ENCODE measurements around the gene FOXC2. TPM values are rescaled to one million over a fixed set of nuclear protein-coding genes. Genes with fewer than 3 reads are reported as not detected.

FOXC2 gene
- total and polyA plus RNA-seq, 2 donors (not counting 1 experiment from before 2014, with no cell fraction given), result not detected

DNA sequence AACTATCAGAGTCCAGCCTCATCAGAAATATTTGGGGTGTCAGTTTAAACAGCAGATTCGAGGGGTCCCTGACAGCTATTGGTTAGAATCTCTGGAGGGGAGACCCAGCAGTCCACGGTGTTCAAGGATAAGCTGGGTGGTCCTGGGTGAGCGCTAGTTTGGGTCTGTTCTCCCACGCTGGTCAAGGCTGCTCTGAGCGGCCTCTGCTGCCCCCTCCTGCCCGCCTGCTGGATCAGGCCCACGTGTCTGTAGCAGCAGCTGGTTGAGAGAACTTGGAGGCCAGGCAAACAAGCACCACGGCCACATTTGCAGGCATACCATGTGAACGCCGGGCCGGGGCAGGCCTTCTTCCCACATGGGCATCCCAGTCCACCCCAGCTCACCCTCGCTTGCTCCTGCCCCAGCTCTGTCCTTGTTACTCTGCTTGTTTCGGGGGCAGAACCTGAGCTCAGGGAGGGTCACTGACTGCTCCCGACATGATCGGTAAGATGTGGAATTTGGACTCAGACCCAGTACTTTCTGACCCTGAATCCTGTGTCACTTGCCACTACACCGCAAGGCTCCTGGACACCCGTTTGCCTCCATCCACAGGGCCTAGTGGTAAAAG lies 48.9 kb upstream of the FOXC2 start:
- peaks cover 0 to 16% (median 1%) of the 10 kb centered on the region in 3 donors for H3K9me3 ChIP-seq (ENCODE audit: control extremely low read depth in 1 of 3, control insufficient read depth in 2 of 3, insufficient read depth in 1 of 3, low read length in 2 of 3)
- no peaks in the 10 kb centered on the region for H4K20me1 ChIP-seq (ENCODE audit: control insufficient read depth, insufficient read depth, low read length, poor library complexity, severe bottlenecking)
- intact Hi-C loops (cut with micrococcal nuclease), result no loop called here
- DNase-seq, result no peak
- ChIA-PET POLR2A (no interaction called here), CTCF (interaction anchor here (0.8 to 5.9 kb wide), 7 partner anchors 9 to 1391 kb away, joined by 3 to 59 read pairs (median 4); no protein-coding TSS in a partner anchor)
- H3K4me2 ChIP-seq (replicated peaks; ENCODE audit: low read depth, low read length, poor library complexity, severe bottlenecking), result no peak overlapping the region
- Mint-ChIP-seq H3K27me3 (peaks cover 68% of the 10 kb centered on the region), H3K4me1 (peaks cover 8% of the 10 kb centered on the region), H3K9me3 (ENCODE audit: insufficient read depth) (no peaks in the 10 kb centered on the region), H3K27ac (no peak overlapping the region), H3K4me3 (no peak overlapping the region)
- H3K27me3 ChIP-seq (replicated peaks in 1 of 4; ENCODE audit: control extremely low read depth in 1 of 4, control insufficient read depth in 3 of 4, insufficient read depth in 4 of 4, low read length in 3 of 4), result peaks cover 0 to 85% (median 46%) of the 10 kb centered on the region in 4 experiments
- H3K36me3 ChIP-seq (replicated peaks in 1 of 2; ENCODE audit: control extremely low read depth in 1 of 2, control insufficient read depth in 1 of 2, extremely low read depth in 1 of 2, insufficient read depth in 2 of 2, low read length in 1 of 2), result no peaks in the 10 kb centered on the region
- H3K79me2 ChIP-seq (ENCODE audit: control insufficient read depth, insufficient read depth, low read length), result no peaks in the 10 kb centered on the region
- WGBS (ENCODE audit: insufficient coverage), result 22% methylated on average over 17 of the region's 17 CpGs
- H3K4me3 ChIP-seq (ENCODE audit: control extremely low read depth in 1 of 5, extremely low read depth in 1 of 5, insufficient read depth in 1 of 5, low read depth in 2 of 5, low read length in 4 of 5), result no peak overlapping the region
- peak; percentile 39 for ATAC-seq (ENCODE audit: low read depth)
- no peak overlapping the region for H2AFZ ChIP-seq (ENCODE audit: insufficient read depth, low read depth, low read length, poor library complexity, severe bottlenecking)
- TF ChIP-seq, protein P1, sequence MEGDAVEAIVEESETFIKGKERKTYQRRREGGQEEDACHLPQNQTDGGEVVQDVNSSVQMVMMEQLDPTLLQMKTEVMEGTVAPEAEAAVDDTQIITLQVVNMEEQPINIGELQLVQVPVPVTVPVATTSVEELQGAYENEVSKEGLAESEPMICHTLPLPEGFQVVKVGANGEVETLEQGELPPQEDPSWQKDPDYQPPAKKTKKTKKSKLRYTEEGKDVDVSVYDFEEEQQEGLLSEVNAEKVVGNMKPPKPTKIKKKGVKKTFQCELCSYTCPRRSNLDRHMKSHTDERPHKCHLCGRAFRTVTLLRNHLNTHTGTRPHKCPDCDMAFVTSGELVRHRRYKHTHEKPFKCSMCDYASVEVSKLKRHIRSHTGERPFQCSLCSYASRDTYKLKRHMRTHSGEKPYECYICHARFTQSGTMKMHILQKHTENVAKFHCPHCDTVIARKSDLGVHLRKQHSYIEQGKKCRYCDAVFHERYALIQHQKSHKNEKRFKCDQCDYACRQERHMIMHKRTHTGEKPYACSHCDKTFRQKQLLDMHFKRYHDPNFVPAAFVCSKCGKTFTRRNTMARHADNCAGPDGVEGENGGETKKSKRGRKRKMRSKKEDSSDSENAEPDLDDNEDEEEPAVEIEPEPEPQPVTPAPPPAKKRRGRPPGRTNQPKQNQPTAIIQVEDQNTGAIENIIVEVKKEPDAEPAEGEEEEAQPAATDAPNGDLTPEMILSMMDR (IDR thresholded peaks at IDR 0.05), result no peak
- no peak for TF ChIP-seq EZH2 (IDR thresholded peaks at IDR 0.05; ENCODE audit: borderline replicate concordance, insufficient read depth, low read depth, low read length, poor library complexity, severe bottlenecking)
- H3K4me1 ChIP-seq (ENCODE audit: control insufficient read depth in 2 of 2, insufficient read depth in 2 of 2, low read length in 2 of 2), result peaks cover 7 to 14% of the 10 kb centered on the region in 2 donors
- no peak overlapping the region for H3K27ac ChIP-seq (ENCODE audit: low read length in 2 of 2)
- no peak overlapping the region for H3K9ac ChIP-seq (ENCODE audit: low read length)

GRCh38 chr16:86519007-86519648 lies 47.5 kb upstream of the FOXC2 start:
- ATAC-seq (ENCODE audit: low read depth) (no peak), DNase-seq (no peak)
- TF ChIP-seq, protein P1 (IDR thresholded peaks at IDR 0.05), result no peak
- no peak for TF ChIP-seq EZH2 (IDR thresholded peaks at IDR 0.05; ENCODE audit: borderline replicate concordance, insufficient read depth, low read depth, low read length, poor library complexity, severe bottlenecking)
- CTCF ChIA-PET, result interaction anchor here (0.7 to 5.9 kb wide), 6 partner anchors 8 to 699 kb away, joined by 3 to 59 read pairs (median 4); no protein-coding TSS in a partner anchor
- no peaks in the 10 kb centered on the region for H3K36me3 ChIP-seq (replicated peaks in 1 of 2; ENCODE audit: control extremely low read depth in 1 of 2, control insufficient read depth in 1 of 2, extremely low read depth in 1 of 2, insufficient read depth in 2 of 2, low read length in 1 of 2)
- H3K9ac ChIP-seq (ENCODE audit: low read length), result no peak overlapping the region
- 85% methylated on average over 16 of the region's 16 CpGs for WGBS (ENCODE audit: insufficient coverage)
- H3K27me3 ChIP-seq (replicated peaks in 1 of 4; ENCODE audit: control extremely low read depth in 1 of 4, control insufficient read depth in 3 of 4, insufficient read depth in 4 of 4, low read length in 3 of 4), result peaks cover 0 to 76% (median 39%) of the 10 kb centered on the region in 4 experiments
- H3K27ac ChIP-seq (ENCODE audit: low read length in 2 of 2), result no peak overlapping the region
- intact Hi-C loops (cut with micrococcal nuclease), result no loop called here
- no peak overlapping the region for H3K27ac Mint-ChIP-seq
- no peaks in the 10 kb centered on the region for H3K79me2 ChIP-seq (ENCODE audit: control insufficient read depth, insufficient read depth, low read length)
- H3K4me2 ChIP-seq (replicated peaks; ENCODE audit: low read depth, low read length, poor library complexity, severe bottlenecking), result no peak overlapping the region
- peaks cover 7 to 14% of the 10 kb centered on the region in 2 donors for H3K4me1 ChIP-seq (ENCODE audit: control insufficient read depth in 2 of 2, insufficient read depth in 2 of 2, low read length in 2 of 2)
- no peak overlapping the region for H3K4me3 ChIP-seq (ENCODE audit: control extremely low read depth in 1 of 5, extremely low read depth in 1 of 5, insufficient read depth in 1 of 5, low read depth in 2 of 5, low read length in 4 of 5)
- no peaks in the 10 kb centered on the region for H3K9me3 Mint-ChIP-seq (ENCODE audit: insufficient read depth)
- H3K27me3 Mint-ChIP-seq, result peaks cover 56% of the 10 kb centered on the region
- H3K9me3 ChIP-seq (ENCODE audit: control extremely low read depth in 1 of 3, control insufficient read depth in 2 of 3, insufficient read depth in 1 of 3, low read length in 2 of 3), result peaks cover 0 to 13% (median 1%) of the 10 kb centered on the region in 3 donors
- POLR2A ChIA-PET, result no interaction called here
- H3K4me1 Mint-ChIP-seq, result peaks cover 8% of the 10 kb centered on the region
- no peak overlapping the region for H2AFZ ChIP-seq (ENCODE audit: insufficient read depth, low read depth, low read length, poor library complexity, severe bottlenecking)
- no peaks in the 10 kb centered on the region for H4K20me1 ChIP-seq (ENCODE audit: control insufficient read depth, insufficient read depth, low read length, poor library complexity, severe bottlenecking)
- H3K4me3 Mint-ChIP-seq, result no peak overlapping the region
